DOHH2 (cell line): ENCODE results near the gene FSHB.

Experiments
- H3F3A ChIP-seq: fragments of 200-600 bp; sonication (generic), shearing (Covaris generic); 2 replicates; pipeline ENCODE4 v1.6.0; 2016; ENCODE audit warnings: antibody characterized with exemption, mild to moderate bottlenecking; ENCODE audit not compliant: control insufficient read depth, insufficient read depth
- H3K27ac ChIP-seq: fragments of 200-600 bp; sonication (generic); 2 replicates; pipeline ENCODE4 v1.5.1; 2014; ENCODE audit warnings: low read depth, mild to moderate bottlenecking, low read length, moderate library complexity
- H3K27me3 ChIP-seq: fragments of 200-600 bp; sonication (generic); 2 replicates; pipeline ENCODE4 v1.6.1; 2014; ENCODE audit warnings: mild to moderate bottlenecking, low read length, mixed read lengths; ENCODE audit not compliant: control insufficient read depth
- H3K36me3 ChIP-seq: fragments of 200-600 bp; sonication (generic); 2 replicates; pipeline ENCODE4 v1.6.1; 2014; ENCODE audit warnings: mild to moderate bottlenecking, low read length, moderate library complexity, mixed read lengths; ENCODE audit not compliant: control insufficient read depth
- H3K4me1 ChIP-seq: fragments of 200-600 bp; sonication (generic); 2 replicates; pipeline ENCODE4 v1.6.1; 2014; ENCODE audit warnings: mild to moderate bottlenecking, low read length, mixed read lengths; ENCODE audit not compliant: control insufficient read depth
- H3K4me2 ChIP-seq: fragments of 200-600 bp; sonication (generic); 2 replicates; pipeline ENCODE4 v1.6.0; 2014; ENCODE audit warnings: mild to moderate bottlenecking, low read length, moderate library complexity
- H3K4me3 ChIP-seq: fragments of 200-600 bp; sonication (generic); 2 replicates; pipeline ENCODE4 v1.5.1; 2014; ENCODE audit warnings: mild to moderate bottlenecking, low read length, mixed read lengths
- H3K79me2 ChIP-seq: fragments of 200-600 bp; sonication (generic); 2 replicates; pipeline ENCODE4 v1.6.1; 2014; ENCODE audit warnings: mild to moderate bottlenecking, low read length, mixed read lengths; ENCODE audit not compliant: control insufficient read depth
- H3K9me2 ChIP-seq: fragments of 200-600 bp; sonication (generic); replicated peaks from 2 replicates; pipeline ENCODE4 v1.6.1; 2014; ENCODE audit warnings: mild to moderate bottlenecking, low read length, mixed read lengths; ENCODE audit not compliant: control insufficient read depth
- H3K9me3 ChIP-seq: fragments of 200-600 bp; sonication (generic); 2 replicates; pipeline ENCODE4 v1.6.1; 2014; ENCODE audit warnings: antibody characterized with exemption, low read length, mixed read lengths; ENCODE audit not compliant: control insufficient read depth, insufficient read depth
- H4K20me1 ChIP-seq: fragments of 200-600 bp; sonication (generic); 2 replicates; pipeline ENCODE4 v1.6.0; 2014; ENCODE audit warnings: low read depth, mild to moderate bottlenecking, antibody characterized with exemption, low read length, moderate library complexity; ENCODE audit not compliant: control insufficient read depth, insufficient read depth
- CTCF ChIP-seq: fragments of 200-600 bp; sonication (generic); IDR thresholded peaks from one replicate; pipeline ENCODE4 v1.5.1; 2014; ENCODE audit warnings: antibody characterized with exemption, mild to moderate bottlenecking, low read depth, low read length; ENCODE audit not compliant: poor library complexity, severe bottlenecking
- EZH2phosphoT487 ChIP-seq: fragments of 200-600 bp; sonication (generic); IDR thresholded peaks from 2 replicates; pipeline ENCODE4 v1.6.1; 2017; ENCODE audit warnings: borderline replicate concordance, mild to moderate bottlenecking, antibody characterized with exemption, low read length, moderate library complexity, mixed read lengths

FSHB gene

GRCh38 chr11:30228323-30228884 is 2.4 kb upstream of the FSHB start:
- Histone ChIP-seq H3K9me3 (peaks cover 7% of the 10 kb centered on the region; the same call in 1 of the 2 replicates), H3K4me2 (no peak overlapping the region), H3K4me1 (no peaks in the 10 kb centered on the region), H3K27ac (no peak overlapping the region), H4K20me1 (no peaks in the 10 kb centered on the region), H3K36me3 (no peaks in the 10 kb centered on the region), H3K9me2 (no peaks in the 10 kb centered on the region), H3K27me3 (no peaks in the 10 kb centered on the region), H3K79me2 (no peaks in the 10 kb centered on the region), H3F3A (no peaks in the 10 kb centered on the region), H3K4me3 (no peak overlapping the region)
- no peak for TF ChIP-seq CTCF
- TF ChIP-seq EZH2phosphoT487, result no peak

- no peak overlapping the region for H3K27ac ChIP-seq
- H3K36me3 ChIP-seq, result no peaks in the 10 kb centered on the region
- no peaks in the 10 kb centered on the region for H3K79me2 ChIP-seq
- TF ChIP-seq CTCF, result no peak
- TF ChIP-seq EZH2phosphoT487, result no peak
- H3K4me1 ChIP-seq, result no peaks in the 10 kb centered on the region
- H3K9me3 ChIP-seq, result no peaks in the 10 kb centered on the region
- H3K27me3 ChIP-seq, result no peaks in the 10 kb centered on the region
- H3K4me3 ChIP-seq, result no peak overlapping the region
- no peaks in the 10 kb centered on the region for H4K20me1 ChIP-seq
- no peak overlapping the region for H3K4me2 ChIP-seq
- H3K9me2 ChIP-seq, result no peaks in the 10 kb centered on the region
- no peaks in the 10 kb centered on the region for H3F3A ChIP-seq
Observed at GRCh38 chr11:30239025-30239424, 8.2 kb downstream of the FSHB start.

GRCh38 chr11:30244265-30244664 is 13.5 kb downstream of the FSHB start:
- Histone ChIP-seq H3K36me3 (no peaks in the 10 kb centered on the region), H3K4me2 (no peak overlapping the region), H3K9me2 (no peaks in the 10 kb centered on the region), H3K9me3 (no peaks in the 10 kb centered on the region), H3K79me2 (no peaks in the 10 kb centered on the region), H3F3A (no peaks in the 10 kb centered on the region), H3K4me3 (no peak overlapping the region), H3K27ac (no peak overlapping the region), H4K20me1 (no peaks in the 10 kb centered on the region), H3K4me1 (no peaks in the 10 kb centered on the region), H3K27me3 (no peaks in the 10 kb centered on the region)
- TF ChIP-seq EZH2phosphoT487, result no peak
- TF ChIP-seq CTCF, result no peak
